LNCaP clone FGC (cell line): Measurements from ENCODE around the gene ARRDC1.

Experiments used
- DNase-seq: peaks from one replicate; pipeline ENCODE4 v3.0.0-alpha.2; 2011; ENCODE audit warnings: low read depth
- H3K4me3 ChIP-seq: 2 replicates; pipeline ENCODE4 v1.5.1; 2011; ENCODE audit warnings: mild to moderate bottlenecking, low read depth, low read length, control low read depth
- CTCF ChIP-seq: IDR thresholded peaks from 2 replicates; pipeline ENCODE4 v1.5.1; 2012; ENCODE audit warnings: mild to moderate bottlenecking; ENCODE audit not compliant: control insufficient read depth, insufficient read depth; ENCODE audit errors: extremely low read depth

The ARRDC1 gene

GRCh38 chr9:137579259-137579604 lies 26.3 kb upstream of the ARRDC1 start:
- DNase-seq = no peak
- no peak for TF ChIP-seq CTCF
- peak overlapping the region; percentile 84 for H3K4me3 ChIP-seq

- TF ChIP-seq CTCF = no peak
- no peak for DNase-seq
- no peak overlapping the region for H3K4me3 ChIP-seq
Measured at GRCh38 chr9:137580209-137580953, 25.1 kb upstream of the ARRDC1 start.

GRCh38 chr9:137580954-137581322 lies 24.5 kb upstream of the ARRDC1 start:
- H3K4me3 ChIP-seq = no peak overlapping the region
- DNase-seq = no peak
- TF ChIP-seq CTCF = no peak

- H3K4me3 ChIP-seq = no peak overlapping the region
- no peak for DNase-seq
- TF ChIP-seq CTCF = no peak
Measured at GRCh38 chr9:137581361-137582285, 23.9 kb upstream of the ARRDC1 start.

- TF ChIP-seq CTCF = peak; percentile 30; the same call in 1 of the 2 replicates
- H3K4me3 ChIP-seq = no peak overlapping the region
- DNase-seq = no peak
Measured at GRCh38 chr9:137582286-137582860, 23.1 kb upstream of the ARRDC1 start.

- H3K4me3 ChIP-seq = no peak overlapping the region
- no peak for DNase-seq
- TF ChIP-seq CTCF = no peak
Measured at GRCh38 chr9:137583347-137583746, 22.1 kb upstream of the ARRDC1 start.
